Upper lobe of left lung (tissue), 4 donors: ENCODE measurements around the gene RIMBP2.

Source experiments
- CTCF ChIP-seq, 6 experiments: fragments of 450-650 bp in 4 of 6; fragments of 200-600 bp in 2 of 6; sonication (generic) in 2 of 6; IDR thresholded peaks; one replicate each; pipeline ENCODE4 v1.5.1; 2016 to 2019; ENCODE audit warnings: antibody characterized with exemption in 6 of 6
- EP300 ChIP-seq, 4 donors: sonication (generic); formaldehyde crosslinking; IDR thresholded peaks; one replicate each; pipeline ENCODE4 v1.5.1; 2017; ENCODE audit warnings: antibody characterized with exemption in 4 of 4, control low read depth in 2 of 4
- POLR2A ChIP-seq, 4 donors: fragments of 450-650 bp; IDR thresholded peaks; one replicate each; pipeline ENCODE4 v1.5.1; 2016 to 2017; ENCODE audit warnings: antibody characterized with exemption in 4 of 4, mild to moderate bottlenecking in 2 of 4
- POLR2AphosphoS5 ChIP-seq, 2 donors: sonication (generic); formaldehyde crosslinking; IDR thresholded peaks; one replicate each; pipeline ENCODE4 v1.5.1; 2017; ENCODE audit warnings: antibody characterized with exemption in 2 of 2

- TF ChIP-seq POLR2A (IDR thresholded peaks at IDR 0.05) = no peak
- TF ChIP-seq CTCF (IDR thresholded peaks at IDR 0.05) = no peak
- TF ChIP-seq POLR2AphosphoS5 (IDR thresholded peaks at IDR 0.05) = no peak
- no peak for TF ChIP-seq EP300 (IDR thresholded peaks at IDR 0.05)
These were observed 368.5 kb downstream of the RIMBP2 start for GRCh38 chr12:130347588-130347987.
